ENCODE data around the gene PGM1.

GRCh38 chr1:63593886-63594605 lies 835 bp downstream of the PGM1 start:
- no peak for TF ChIP-seq CTCF (IDR thresholded peaks at IDR 0.05)
- TF ChIP-seq POLR2A (IDR thresholded peaks at IDR 0.05; ENCODE audit: low read depth): no peak
- peak in 1 of 2 donors; percentile 28 for TF ChIP-seq POLR2AphosphoS5 (IDR thresholded peaks at IDR 0.05)
- TF ChIP-seq EP300 (IDR thresholded peaks at IDR 0.05): no peak
